DOHH2 (cell line): ENCODE measurements around the gene OS9.

ENCODE experiments used
- CTCF ChIP-seq: fragments of 200-600 bp; sonication (generic); IDR thresholded peaks from one replicate; pipeline ENCODE4 v1.5.1; 2014; ENCODE audit warnings: antibody characterized with exemption, mild to moderate bottlenecking, low read depth, low read length; ENCODE audit not compliant: poor library complexity, severe bottlenecking
- EZH2phosphoT487 ChIP-seq: fragments of 200-600 bp; sonication (generic); IDR thresholded peaks from 2 replicates; pipeline ENCODE4 v1.6.1; 2017; ENCODE audit warnings: borderline replicate concordance, mild to moderate bottlenecking, antibody characterized with exemption, low read length, moderate library complexity, mixed read lengths

GRCh38 chr12:57757771-57758170 is 63.8 kb downstream of the OS9 start:
- TF ChIP-seq CTCF (no peak), EZH2phosphoT487 (no peak)
